GM21360 (cell line): Measurements from ENCODE around the gene GIMD1.

Source experiments
- ATAC-seq: cut with Tn5 transposase; IDR thresholded peaks from one replicate; pipeline ENCODE4 v1.9.1; 2021; ENCODE audit warnings: mild to moderate bottlenecking, moderate library complexity; ENCODE audit not compliant: unreplicated experiment

Gene GIMD1

DNA sequence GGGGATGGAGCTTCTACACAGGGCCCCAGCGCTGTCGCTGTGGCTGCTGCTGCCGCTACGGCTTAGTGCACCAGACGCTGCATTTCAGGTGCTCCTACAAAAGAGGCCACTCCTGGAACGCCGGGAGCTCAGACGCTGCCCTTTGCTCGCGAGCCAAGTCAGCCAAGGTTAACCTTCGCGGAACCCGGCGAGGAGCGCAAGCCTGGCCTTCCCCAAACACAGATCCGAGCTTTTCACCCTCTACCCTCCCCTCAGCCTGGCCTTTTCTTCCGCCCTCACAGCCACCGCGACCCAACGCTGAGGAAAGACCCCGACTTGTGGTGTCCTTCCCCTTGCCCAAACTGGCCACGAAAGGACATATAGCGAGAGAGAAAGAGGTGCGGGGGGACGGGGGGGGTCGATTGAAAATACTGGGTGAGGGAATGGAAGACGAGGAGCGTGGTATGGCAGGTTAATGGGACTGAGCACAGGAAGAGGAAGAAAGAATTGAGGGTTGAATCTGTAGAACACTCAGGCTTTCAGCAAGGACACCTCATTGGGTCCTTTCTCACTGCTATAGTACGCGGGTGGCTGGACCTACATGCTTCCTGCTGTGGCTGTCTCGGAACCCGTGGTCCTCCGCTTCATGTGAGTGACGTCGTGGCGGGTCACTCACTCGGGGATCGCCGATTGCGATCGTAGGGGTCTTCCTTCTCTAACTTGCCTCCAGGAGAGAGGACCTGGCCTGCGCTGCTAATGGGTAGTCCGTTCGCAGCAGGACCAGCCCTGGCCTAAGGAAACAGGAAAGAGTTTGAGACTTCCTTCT is 52.4 kb downstream of the GIMD1 start, which contains the start of the genes AIMP1 and TBCK:
AIMP1 (plus strand) TSS at position 583 of the 805 bp plus-strand sequence. CDS start 8,460 bp downstream, outside the sequence.
TBCK (minus strand) TSS at position 242 of the 805 bp plus-strand sequence. CDS start 7,249 bp downstream, outside the sequence.
- ATAC-seq = peak; percentile 85

DNA sequence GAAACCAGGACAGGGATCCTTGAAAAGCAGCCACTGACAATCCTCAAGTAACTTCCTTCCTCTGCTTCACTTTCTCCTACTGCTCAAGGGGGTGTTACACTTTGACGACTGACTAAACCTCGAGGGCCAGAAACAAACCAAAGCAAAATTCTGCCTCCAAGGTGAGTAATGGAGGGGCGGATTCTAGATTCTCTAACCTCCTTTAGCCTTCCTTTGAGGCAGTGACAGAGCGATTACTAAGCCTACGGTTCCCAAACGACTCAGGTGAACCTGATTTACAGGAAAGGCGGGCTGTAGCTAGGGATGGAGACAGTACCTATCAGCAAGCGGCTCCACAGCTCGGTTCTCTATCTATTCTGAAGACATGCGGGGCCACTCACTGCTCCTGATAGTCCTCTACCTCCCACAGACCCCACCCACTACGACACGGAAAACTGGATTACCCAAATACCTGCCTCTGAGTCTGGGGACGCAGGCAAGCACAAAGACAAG is 53.1 kb downstream of the GIMD1 start:
- peak; percentile 19 for ATAC-seq

DNA sequence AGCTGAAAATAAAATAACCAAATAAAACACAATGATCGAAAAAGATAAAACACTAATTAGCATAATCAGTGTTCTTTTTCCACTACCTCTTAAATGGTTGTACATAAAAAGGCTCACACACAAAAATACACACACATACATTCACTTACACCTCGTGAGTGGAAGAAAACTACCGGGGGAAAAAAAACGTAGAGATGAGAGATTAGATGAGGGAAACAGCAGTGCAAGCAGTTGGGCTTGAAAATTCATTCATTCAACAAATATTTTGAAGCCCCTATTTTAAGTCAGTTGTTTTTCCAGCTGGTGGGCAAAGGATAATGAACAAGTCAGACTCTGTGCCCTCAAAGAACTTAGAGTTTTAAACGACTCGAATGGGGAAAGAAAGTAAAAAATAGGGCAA is 53.6 kb downstream of the GIMD1 start:
- ATAC-seq = no peak

DNA sequence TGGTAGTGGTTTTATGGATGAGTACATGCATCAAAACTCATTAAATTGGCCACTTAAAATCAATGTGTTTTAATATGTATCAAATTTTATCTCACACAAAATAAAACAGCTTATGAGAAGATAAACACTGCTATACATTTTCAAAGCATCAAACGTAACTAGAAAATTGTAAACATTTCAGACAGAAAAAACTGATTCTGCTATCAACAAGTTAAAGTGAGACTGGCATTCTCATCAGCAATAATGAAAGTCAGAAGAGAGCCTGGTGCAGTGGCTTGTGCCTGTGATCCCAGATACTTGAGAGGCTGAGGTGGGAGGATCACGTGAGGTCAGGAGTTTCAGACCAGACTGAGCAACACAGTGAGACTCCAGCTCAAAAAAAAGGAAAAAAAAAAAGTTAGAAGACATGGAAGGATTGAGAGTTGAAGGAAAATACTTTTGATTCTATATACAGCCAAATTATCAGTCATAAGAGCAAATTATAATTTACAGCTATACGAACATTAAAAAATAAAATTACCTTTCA is 55.5 kb downstream of the GIMD1 start:
- ATAC-seq = no peak

DNA sequence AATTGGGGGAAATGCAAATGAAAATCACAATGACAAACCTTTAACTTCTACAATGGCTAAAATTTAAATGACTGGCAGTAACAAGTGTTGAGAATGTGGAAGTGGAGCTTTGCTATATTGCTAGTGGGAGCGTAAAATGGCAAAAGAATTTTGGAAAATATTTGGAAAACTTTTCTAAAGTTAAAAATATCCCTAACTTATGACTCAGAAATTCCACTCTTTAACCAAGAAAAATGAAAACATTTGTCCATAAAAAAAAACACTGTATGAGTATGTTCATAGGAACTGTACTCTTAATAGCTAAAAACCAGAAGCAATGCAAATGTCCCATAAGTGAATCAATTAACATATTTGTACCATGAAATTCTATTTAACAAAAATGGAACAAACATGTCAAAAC is 56.2 kb downstream of the GIMD1 start:
- ATAC-seq = no peak
